ENCODE data around the gene APCDD1. TPM values are rescaled to one million over a fixed set of nuclear protein-coding genes. Genes with fewer than 3 reads are reported as not detected.

APCDD1 gene
- total and polyA plus RNA-seq, 2 donors (not counting 1 experiment from before 2014, with no cell fraction given) = 15.3 to 17.3 TPM

GRCh38 chr18:10521566-10521965 is 67.1 kb downstream of the APCDD1 start:
- no peaks in the 10 kb centered on the region for H3K27me3 ChIP-seq (ENCODE audit: control insufficient read depth, insufficient read depth, low read length)
- H3K36me3 ChIP-seq (ENCODE audit: control insufficient read depth, insufficient read depth, low read length) = no peaks in the 10 kb centered on the region
- peaks cover 5% of the 10 kb centered on the region for H3K79me2 ChIP-seq (ENCODE audit: control insufficient read depth, insufficient read depth, low read length)
- H3K4me2 ChIP-seq (ENCODE audit: extremely low read depth, insufficient read depth, low read length) = no peak overlapping the region
- no peak for DNase-seq (ENCODE audit: low read depth in 2 of 2)
- H3K4me3 ChIP-seq (replicated peaks in 1 of 4; ENCODE audit: control extremely low read depth in 1 of 4, insufficient read depth in 1 of 4, low read depth in 3 of 4, low read length in 4 of 4) = no peak overlapping the region
- no peak for TF ChIP-seq CTCF (conservative IDR thresholded peaks at IDR 0.05 in 1 of 2, IDR thresholded peaks at IDR 0.05 in 1 of 2; ENCODE audit: low read depth in 1 of 2, low read length in 2 of 2)
- TF ChIP-seq EZH2 (IDR thresholded peaks at IDR 0.05; ENCODE audit: low read length, missing control alignments) = no peak
- H3K9me3 ChIP-seq (ENCODE audit: control insufficient read depth, insufficient read depth, low read depth, low read length) = no peaks in the 10 kb centered on the region
- no peaks in the 10 kb centered on the region for H4K20me1 ChIP-seq (ENCODE audit: control insufficient read depth, extremely low read depth, insufficient read depth, low read length)
- no peak overlapping the region for H2AFZ ChIP-seq (ENCODE audit: low read length)
- H3K27ac ChIP-seq (ENCODE audit: insufficient read depth, low read length) = no peak overlapping the region
- peaks cover 13% of the 10 kb centered on the region for H3K4me1 ChIP-seq (ENCODE audit: control insufficient read depth, extremely low read depth, insufficient read depth, low read length)
- no peak overlapping the region for H3K9ac ChIP-seq (ENCODE audit: insufficient read depth, low read length)

DNA sequence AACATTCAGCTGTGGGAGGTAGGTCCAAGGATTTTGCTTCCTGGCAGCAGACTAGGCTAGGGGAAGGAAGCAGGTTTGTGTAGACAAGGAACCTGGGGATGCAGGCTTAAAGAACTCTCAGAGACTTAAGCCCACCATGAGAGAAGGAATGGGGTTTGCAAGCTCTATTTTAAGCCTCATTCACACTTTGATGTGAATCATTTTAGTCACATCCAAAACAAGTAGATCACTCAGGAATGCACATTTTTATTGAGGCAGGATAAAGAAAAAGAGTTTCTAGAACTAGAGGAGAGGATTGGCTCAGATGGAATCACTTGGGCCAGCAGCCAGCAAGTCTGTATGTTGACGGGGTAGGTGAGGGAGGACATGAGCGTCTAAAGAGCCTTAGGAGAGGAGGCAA is 68.1 kb downstream of the APCDD1 start:
- H4K20me1 ChIP-seq (ENCODE audit: control insufficient read depth, extremely low read depth, insufficient read depth, low read length) = no peaks in the 10 kb centered on the region
- TF ChIP-seq EZH2 (IDR thresholded peaks at IDR 0.05; ENCODE audit: low read length, missing control alignments) = no peak
- TF ChIP-seq CTCF (conservative IDR thresholded peaks at IDR 0.05 in 1 of 2, IDR thresholded peaks at IDR 0.05 in 1 of 2; ENCODE audit: low read depth in 1 of 2, low read length in 2 of 2) = no peak
- H3K4me3 ChIP-seq (replicated peaks in 1 of 4; ENCODE audit: control extremely low read depth in 1 of 4, insufficient read depth in 1 of 4, low read depth in 3 of 4, low read length in 4 of 4) = no peak overlapping the region
- no peak overlapping the region for H3K9ac ChIP-seq (ENCODE audit: insufficient read depth, low read length)
- no peaks in the 10 kb centered on the region for H3K36me3 ChIP-seq (ENCODE audit: control insufficient read depth, insufficient read depth, low read length)
- peaks cover 14% of the 10 kb centered on the region for H3K79me2 ChIP-seq (ENCODE audit: control insufficient read depth, insufficient read depth, low read length)
- H3K27ac ChIP-seq (ENCODE audit: insufficient read depth, low read length) = no peak overlapping the region
- H2AFZ ChIP-seq (ENCODE audit: low read length) = no peak overlapping the region
- no peaks in the 10 kb centered on the region for H3K27me3 ChIP-seq (ENCODE audit: control insufficient read depth, insufficient read depth, low read length)
- peaks cover 16% of the 10 kb centered on the region for H3K4me1 ChIP-seq (ENCODE audit: control insufficient read depth, extremely low read depth, insufficient read depth, low read length)
- H3K9me3 ChIP-seq (ENCODE audit: control insufficient read depth, insufficient read depth, low read depth, low read length) = no peaks in the 10 kb centered on the region
- H3K4me2 ChIP-seq (ENCODE audit: extremely low read depth, insufficient read depth, low read length) = no peak overlapping the region
- DNase-seq (ENCODE audit: low read depth in 2 of 2) = no peak

DNA sequence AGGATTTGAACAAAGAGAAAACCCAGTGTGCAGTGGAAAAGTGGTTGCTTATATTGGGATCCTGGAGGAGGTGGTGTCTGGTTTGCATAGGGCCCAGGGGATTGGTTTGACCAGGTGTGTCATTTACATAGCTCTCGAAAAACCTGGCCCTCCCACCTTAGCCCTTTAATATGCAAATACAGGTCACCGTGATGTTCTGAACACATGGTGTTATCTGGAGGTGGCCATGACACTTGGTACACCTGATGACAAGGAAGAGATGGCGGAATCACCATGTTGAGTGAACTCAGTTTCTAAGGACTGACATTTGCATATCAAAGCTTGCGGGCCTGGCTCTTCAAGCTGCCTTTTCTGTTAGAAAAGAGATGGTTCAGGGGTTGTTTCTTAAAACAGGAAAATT is 69.1 kb downstream of the APCDD1 start:
- Histone ChIP-seq H2AFZ (ENCODE audit: low read length) (no peak overlapping the region), H3K4me1 (ENCODE audit: control insufficient read depth, extremely low read depth, insufficient read depth, low read length) (peaks cover 16% of the 10 kb centered on the region)
- DNase-seq (ENCODE audit: low read depth in 2 of 2) = no peak

More for the DNA sequence above, 69.1 kb downstream of the APCDD1 start:
- TF ChIP-seq EZH2 (IDR thresholded peaks at IDR 0.05; ENCODE audit: low read length, missing control alignments) (no peak), CTCF (conservative IDR thresholded peaks at IDR 0.05 in 1 of 2, IDR thresholded peaks at IDR 0.05 in 1 of 2; ENCODE audit: low read depth in 1 of 2, low read length in 2 of 2) (no peak)
- H3K9me3 ChIP-seq (ENCODE audit: control insufficient read depth, insufficient read depth, low read depth, low read length) = no peaks in the 10 kb centered on the region
- H3K4me2 ChIP-seq (ENCODE audit: extremely low read depth, insufficient read depth, low read length) = no peak overlapping the region
- no peaks in the 10 kb centered on the region for H3K27me3 ChIP-seq (ENCODE audit: control insufficient read depth, insufficient read depth, low read length)
- H3K9ac ChIP-seq (ENCODE audit: insufficient read depth, low read length) = no peak overlapping the region
- H4K20me1 ChIP-seq (ENCODE audit: control insufficient read depth, extremely low read depth, insufficient read depth, low read length) = no peaks in the 10 kb centered on the region
- no peaks in the 10 kb centered on the region for H3K36me3 ChIP-seq (ENCODE audit: control insufficient read depth, insufficient read depth, low read length)
- H3K27ac ChIP-seq (ENCODE audit: insufficient read depth, low read length) = no peak overlapping the region
- H3K79me2 ChIP-seq (ENCODE audit: control insufficient read depth, insufficient read depth, low read length) = peaks cover 23% of the 10 kb centered on the region
- no peak overlapping the region for H3K4me3 ChIP-seq (replicated peaks in 1 of 4; ENCODE audit: control extremely low read depth in 1 of 4, insufficient read depth in 1 of 4, low read depth in 3 of 4, low read length in 4 of 4)
